ENCODE results near the gene CACNB1.

Gene CACNB1

GRCh38 chr17:39212841-39213480 lies 15.5 kb upstream of the CACNB1 start:
- H3K9me3 ChIP-seq (ENCODE audit: insufficient read depth, low read depth, low read length): peaks cover 11% of the 10 kb centered on the region
- H3K4me3 ChIP-seq (ENCODE audit: low read depth, low read length): no peak overlapping the region
- WGBS (ENCODE audit: extremely low coverage, insufficient coverage, insufficient read length): no CpG with 5 or more reads among the region's 16 CpGs
- H2AFZ ChIP-seq (ENCODE audit: insufficient read depth, low read length, poor library complexity): no peak overlapping the region
- H3K18ac ChIP-seq (ENCODE audit: low read length): no peak overlapping the region
- H4K12ac ChIP-seq (ENCODE audit: low read depth, low read length): no peak overlapping the region
- peaks cover 20% of the 10 kb centered on the region for H3K27me3 ChIP-seq (ENCODE audit: insufficient read depth, low read length)
- H3K4ac ChIP-seq (ENCODE audit: low read depth, low read length): no peak overlapping the region
- H4K91ac ChIP-seq (ENCODE audit: low read depth, low read length): no peak overlapping the region
- no peak overlapping the region for H3K14ac ChIP-seq (ENCODE audit: low read length)
- H3K4me1 ChIP-seq (ENCODE audit: control insufficient read depth in 1 of 2, insufficient read depth in 2 of 2, low read length in 2 of 2): peaks cover 2% of the 10 kb centered on the region in 2 experiments
- H2AK5ac ChIP-seq (ENCODE audit: low read length): no peak overlapping the region
- no peak overlapping the region for H3K4me2 ChIP-seq (ENCODE audit: low read length)
- no peak overlapping the region for H2BK5ac ChIP-seq (ENCODE audit: low read depth, low read length, poor library complexity)
- H2BK12ac ChIP-seq (ENCODE audit: low read length): no peak overlapping the region
- no peak overlapping the region for H3K9ac ChIP-seq (ENCODE audit: low read length)
- no peak overlapping the region for H2BK120ac ChIP-seq (ENCODE audit: insufficient read depth, low read length, poor library complexity)
- H3K79me1 ChIP-seq (ENCODE audit: low read length): no peaks in the 10 kb centered on the region
- H3K79me2 ChIP-seq (ENCODE audit: control insufficient read depth, insufficient read depth, low read length, poor library complexity): no peaks in the 10 kb centered on the region
- no peak for DNase-seq
- H3K27ac ChIP-seq (ENCODE audit: low read depth, low read length): no peak overlapping the region
- H3K23ac ChIP-seq (ENCODE audit: low read length): no peak overlapping the region
- no peak overlapping the region for H4K8ac ChIP-seq (ENCODE audit: low read depth, low read length)
- no peaks in the 10 kb centered on the region for H3K36me3 ChIP-seq (ENCODE audit: control insufficient read depth in 1 of 2, insufficient read depth in 2 of 2, low read length in 2 of 2)

- Histone ChIP-seq H4K91ac (ENCODE audit: low read depth, low read length) (no peak overlapping the region), H3K9ac (ENCODE audit: low read length) (no peak overlapping the region), H3K79me1 (ENCODE audit: low read length) (no peaks in the 10 kb centered on the region), H3K4me3 (ENCODE audit: low read depth, low read length) (no peak overlapping the region), H2AFZ (ENCODE audit: insufficient read depth, low read length, poor library complexity) (no peak overlapping the region), H4K12ac (ENCODE audit: low read depth, low read length) (no peak overlapping the region), H2BK120ac (ENCODE audit: insufficient read depth, low read length, poor library complexity) (no peak overlapping the region), H3K4me2 (ENCODE audit: low read length) (no peak overlapping the region), H3K79me2 (ENCODE audit: control insufficient read depth, insufficient read depth, low read length, poor library complexity) (no peaks in the 10 kb centered on the region), H4K8ac (ENCODE audit: low read depth, low read length) (no peak overlapping the region), H3K4ac (ENCODE audit: low read depth, low read length) (no peak overlapping the region), H3K14ac (ENCODE audit: low read length) (no peak overlapping the region), H3K27me3 (ENCODE audit: insufficient read depth, low read length) (peaks cover 20% of the 10 kb centered on the region), H3K27ac (ENCODE audit: low read depth, low read length) (no peak overlapping the region), H3K36me3 (ENCODE audit: control insufficient read depth in 1 of 2, insufficient read depth in 2 of 2, low read length in 2 of 2) (no peaks in the 10 kb centered on the region), H2AK5ac (ENCODE audit: low read length) (no peak overlapping the region), H3K4me1 (ENCODE audit: control insufficient read depth in 1 of 2, insufficient read depth in 2 of 2, low read length in 2 of 2) (peaks cover 2% of the 10 kb centered on the region in 2 experiments), H2BK5ac (ENCODE audit: low read depth, low read length, poor library complexity) (no peak overlapping the region), H2BK12ac (ENCODE audit: low read length) (no peak overlapping the region), H3K18ac (ENCODE audit: low read length) (no peak overlapping the region), H3K9me3 (ENCODE audit: insufficient read depth, low read depth, low read length) (peaks cover 8% of the 10 kb centered on the region), H3K23ac (ENCODE audit: low read length) (no peak overlapping the region)
- no peak for DNase-seq
- no CpG with 5 or more reads among the region's 11 CpGs for WGBS (ENCODE audit: extremely low coverage, insufficient coverage, insufficient read length)
Measured at GRCh38 chr17:39212195-39212810, 14.8 kb upstream of the CACNB1 start.

GRCh38 chr17:39210093-39210434 lies 12.6 kb upstream of the CACNB1 start:
- no peak overlapping the region for H4K91ac ChIP-seq (ENCODE audit: low read depth, low read length)
- H3K27ac ChIP-seq (ENCODE audit: low read depth, low read length): no peak overlapping the region
- DNase-seq: no peak
- H3K36me3 ChIP-seq (ENCODE audit: control insufficient read depth in 1 of 2, insufficient read depth in 2 of 2, low read length in 2 of 2): peaks cover 0 to 2% of the 10 kb centered on the region in 2 experiments
- peaks cover 18% of the 10 kb centered on the region for H3K27me3 ChIP-seq (ENCODE audit: insufficient read depth, low read length)
- no peak overlapping the region for H2BK120ac ChIP-seq (ENCODE audit: insufficient read depth, low read length, poor library complexity)
- H4K12ac ChIP-seq (ENCODE audit: low read depth, low read length): no peak overlapping the region
- no peak overlapping the region for H2AFZ ChIP-seq (ENCODE audit: insufficient read depth, low read length, poor library complexity)
- no peak overlapping the region for H3K14ac ChIP-seq (ENCODE audit: low read length)
- H4K8ac ChIP-seq (ENCODE audit: low read depth, low read length): no peak overlapping the region
- no peaks in the 10 kb centered on the region for H3K79me1 ChIP-seq (ENCODE audit: low read length)
- no peak overlapping the region for H2AK5ac ChIP-seq (ENCODE audit: low read length)
- H2BK5ac ChIP-seq (ENCODE audit: low read depth, low read length, poor library complexity): no peak overlapping the region
- H3K4me3 ChIP-seq (ENCODE audit: low read depth, low read length): no peak overlapping the region
- H3K9ac ChIP-seq (ENCODE audit: low read length): no peak overlapping the region
- no peak overlapping the region for H3K4ac ChIP-seq (ENCODE audit: low read depth, low read length)
- no peaks in the 10 kb centered on the region for H3K79me2 ChIP-seq (ENCODE audit: control insufficient read depth, insufficient read depth, low read length, poor library complexity)
- peak overlapping the region; percentile 45 for H3K4me2 ChIP-seq (ENCODE audit: low read length)
- H3K18ac ChIP-seq (ENCODE audit: low read length): no peak overlapping the region
- H3K23ac ChIP-seq (ENCODE audit: low read length): no peak overlapping the region
- no peak overlapping the region for H2BK12ac ChIP-seq (ENCODE audit: low read length)
- peaks cover 2% of the 10 kb centered on the region in 2 experiments for H3K4me1 ChIP-seq (ENCODE audit: control insufficient read depth in 1 of 2, insufficient read depth in 2 of 2, low read length in 2 of 2)
- H3K9me3 ChIP-seq (ENCODE audit: insufficient read depth, low read depth, low read length): peaks cover 3% of the 10 kb centered on the region
- no CpG with 5 or more reads among the region's 22 CpGs for WGBS (ENCODE audit: extremely low coverage, insufficient coverage, insufficient read length)

GRCh38 chr17:39209317-39210092 lies 12.0 kb upstream of the CACNB1 start:
- H2BK5ac ChIP-seq (ENCODE audit: low read depth, low read length, poor library complexity): no peak overlapping the region
- no peaks in the 10 kb centered on the region for H3K79me2 ChIP-seq (ENCODE audit: control insufficient read depth, insufficient read depth, low read length, poor library complexity)
- no peak overlapping the region for H2BK120ac ChIP-seq (ENCODE audit: insufficient read depth, low read length, poor library complexity)
- H3K4ac ChIP-seq (ENCODE audit: low read depth, low read length): no peak overlapping the region
- H3K4me2 ChIP-seq (ENCODE audit: low read length): peak overlapping the region; percentile 45
- DNase-seq: peak; percentile 20 to 21
- no peak overlapping the region for H4K12ac ChIP-seq (ENCODE audit: low read depth, low read length)
- H4K91ac ChIP-seq (ENCODE audit: low read depth, low read length): no peak overlapping the region
- no CpG with 5 or more reads among the region's 39 CpGs for WGBS (ENCODE audit: extremely low coverage, insufficient coverage, insufficient read length)
- peaks cover 18% of the 10 kb centered on the region for H3K27me3 ChIP-seq (ENCODE audit: insufficient read depth, low read length)
- H2AK5ac ChIP-seq (ENCODE audit: low read length): no peak overlapping the region
- peaks cover 5 to 8% of the 10 kb centered on the region in 2 experiments for H3K36me3 ChIP-seq (ENCODE audit: control insufficient read depth in 1 of 2, insufficient read depth in 2 of 2, low read length in 2 of 2)
- no peak overlapping the region for H3K14ac ChIP-seq (ENCODE audit: low read length)
- H3K9me3 ChIP-seq (ENCODE audit: insufficient read depth, low read depth, low read length): peaks cover 2% of the 10 kb centered on the region
- no peak overlapping the region for H3K23ac ChIP-seq (ENCODE audit: low read length)
- H3K4me1 ChIP-seq (ENCODE audit: control insufficient read depth in 1 of 2, insufficient read depth in 2 of 2, low read length in 2 of 2): peaks cover 2% of the 10 kb centered on the region in 2 experiments
- no peak overlapping the region for H2BK12ac ChIP-seq (ENCODE audit: low read length)
- H3K9ac ChIP-seq (ENCODE audit: low read length): no peak overlapping the region
- H3K4me3 ChIP-seq (ENCODE audit: low read depth, low read length): no peak overlapping the region
- no peaks in the 10 kb centered on the region for H3K79me1 ChIP-seq (ENCODE audit: low read length)
- H3K27ac ChIP-seq (ENCODE audit: low read depth, low read length): no peak overlapping the region
- no peak overlapping the region for H3K18ac ChIP-seq (ENCODE audit: low read length)
- H2AFZ ChIP-seq (ENCODE audit: insufficient read depth, low read length, poor library complexity): peak overlapping the region; percentile 8
- H4K8ac ChIP-seq (ENCODE audit: low read depth, low read length): peak overlapping the region; percentile 2
